Measurements from ENCODE around the gene SDR42E2.
"Not testable (repeated sequence)": the region's sequence is repeated elsewhere in the genome, so short reads cannot be mapped to it uniquely, and the experiment has no call there.

SDR42E2 gene

DNA sequence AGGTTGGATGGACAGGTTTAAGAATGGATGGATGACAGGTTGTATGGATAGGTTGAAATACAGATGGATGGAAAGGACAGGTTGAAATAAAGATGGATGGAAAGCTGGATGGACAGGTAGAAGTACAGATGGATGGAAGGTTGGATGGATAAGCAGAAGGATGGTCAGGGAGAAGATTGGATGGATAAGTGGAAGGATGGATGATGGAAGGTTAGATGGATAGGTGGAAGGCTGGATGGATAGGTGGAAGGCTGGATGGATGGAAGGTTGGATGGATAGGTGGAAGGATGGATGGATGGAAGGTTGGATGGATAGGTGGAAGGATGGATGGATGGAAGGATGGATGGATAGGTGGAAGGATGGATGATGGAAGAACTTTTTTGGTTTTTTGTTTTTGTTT lies 905 bp upstream of the SDR42E2 start:
- no peak overlapping the region for H3K4me3 ChIP-seq (ENCODE audit: low read depth, low read length)

DNA sequence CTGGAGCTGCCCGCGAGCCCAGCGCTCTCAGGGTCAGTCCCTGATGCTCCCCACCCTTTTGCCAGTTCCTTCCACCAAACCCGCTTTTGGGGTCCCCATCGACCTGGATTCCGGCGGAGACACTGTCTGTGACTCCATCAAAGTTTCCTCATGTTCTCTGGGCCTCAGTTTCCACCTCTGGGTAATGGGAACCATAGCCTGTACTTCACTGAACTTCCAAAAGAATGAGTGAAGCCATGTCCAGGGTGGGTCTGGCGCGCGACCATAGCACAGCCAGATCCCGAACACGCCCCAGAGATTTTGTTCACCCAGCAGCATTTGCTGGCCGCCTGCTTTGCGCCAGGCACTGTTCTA lies 327 bp downstream of the SDR42E2 start:
- peak overlapping the region; percentile 37 for H3K4me3 ChIP-seq (ENCODE audit: low read depth, low read length)

DNA sequence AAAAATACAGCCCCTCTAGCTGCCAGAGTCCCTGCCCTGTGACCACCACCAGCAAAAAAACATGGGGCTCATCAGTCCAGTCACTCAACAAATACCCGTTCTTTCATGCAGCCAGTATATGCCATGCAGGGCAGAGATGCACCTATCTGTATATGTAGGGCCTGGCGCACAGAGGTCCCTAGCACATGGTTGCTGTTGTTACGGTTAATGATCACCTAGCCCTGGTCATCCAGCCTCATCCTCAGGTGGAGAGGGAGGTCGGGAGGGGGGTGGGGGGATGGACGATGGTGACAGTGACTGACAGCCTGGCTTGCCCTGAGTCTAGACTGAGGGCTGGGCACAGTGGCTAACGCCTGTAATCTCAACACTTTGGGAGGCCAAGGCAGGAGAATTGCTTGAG lies 1.5 kb downstream of the SDR42E2 start:
- H3K4me3 ChIP-seq (ENCODE audit: low read depth, low read length) = no peak overlapping the region

- no peak overlapping the region for H3K4me3 ChIP-seq (ENCODE audit: low read depth, low read length)
Observed at GRCh38 chr16:22164482-22164881, 2.2 kb downstream of the SDR42E2 start.

GRCh38 chr16:22165508-22166285 lies 3.4 kb downstream of the SDR42E2 start:
- no peak overlapping the region for H3K4me3 ChIP-seq (ENCODE audit: low read depth, low read length)

DNA sequence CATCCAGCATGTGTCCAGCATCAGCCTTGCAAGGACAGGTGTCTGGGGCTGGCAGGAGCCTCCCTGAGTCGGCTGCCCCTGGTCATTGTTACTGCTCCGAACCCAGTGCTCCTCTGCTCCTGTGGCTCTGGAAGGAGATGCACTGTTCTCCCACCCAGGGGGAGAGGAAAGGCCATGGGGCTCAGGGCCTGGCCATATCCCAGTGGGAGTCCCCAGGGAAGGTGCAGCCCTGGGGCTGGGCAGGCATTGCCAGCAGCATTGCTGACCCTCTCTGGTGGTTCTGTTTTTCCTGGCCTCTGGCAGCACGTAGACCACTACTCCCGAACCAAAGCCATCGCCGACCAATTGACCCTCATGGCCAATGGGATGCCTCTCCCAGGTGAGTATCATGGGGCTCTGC lies 9.6 kb downstream of the SDR42E2 start:
- H3K4me3 ChIP-seq (ENCODE audit: low read depth, low read length) = no peak overlapping the region

DNA sequence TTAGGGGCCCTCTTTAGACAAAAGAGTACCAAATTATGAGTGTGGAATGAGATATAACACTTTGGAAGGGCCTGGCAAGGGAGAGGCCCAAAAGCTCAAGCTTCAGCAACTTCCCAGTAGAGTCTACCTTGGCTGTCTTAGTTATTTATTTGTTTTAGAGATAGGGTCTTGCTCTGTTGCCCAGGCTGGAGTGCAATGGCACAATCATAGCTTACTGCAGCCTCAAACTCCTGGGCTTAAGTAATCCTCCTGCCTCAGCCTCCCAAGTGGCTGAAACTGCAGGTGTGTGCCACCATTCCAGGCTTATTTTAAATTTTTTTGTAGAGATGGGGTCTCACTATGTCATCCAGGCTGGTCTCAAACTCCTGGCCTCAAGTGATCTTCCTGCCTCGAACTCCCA lies 10.3 kb downstream of the SDR42E2 start:
- H3K4me3 ChIP-seq (ENCODE audit: low read depth, low read length) = not testable (repeated sequence)

DNA sequence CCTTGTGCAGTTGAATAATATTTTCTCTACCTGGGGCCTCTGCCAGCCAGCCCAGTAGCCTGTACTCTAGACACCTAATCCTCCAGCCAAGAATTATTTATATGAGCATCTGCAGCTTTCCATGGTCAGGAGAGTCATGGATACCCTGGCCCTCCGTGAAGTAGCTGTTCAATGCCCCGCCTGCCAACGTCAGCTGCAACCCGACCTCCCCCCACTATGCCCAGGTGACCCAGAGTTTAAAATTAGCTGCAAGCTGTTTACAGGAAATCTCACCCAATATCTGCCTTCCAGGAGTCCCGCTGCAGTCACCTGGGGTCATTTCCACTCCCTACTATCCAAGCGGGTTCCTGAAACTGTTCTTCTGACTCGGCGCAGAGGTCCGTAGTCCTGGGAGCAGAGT lies 12.3 kb downstream of the SDR42E2 start:
- H3K4me3 ChIP-seq (ENCODE audit: low read depth, low read length) = no peak overlapping the region

DNA sequence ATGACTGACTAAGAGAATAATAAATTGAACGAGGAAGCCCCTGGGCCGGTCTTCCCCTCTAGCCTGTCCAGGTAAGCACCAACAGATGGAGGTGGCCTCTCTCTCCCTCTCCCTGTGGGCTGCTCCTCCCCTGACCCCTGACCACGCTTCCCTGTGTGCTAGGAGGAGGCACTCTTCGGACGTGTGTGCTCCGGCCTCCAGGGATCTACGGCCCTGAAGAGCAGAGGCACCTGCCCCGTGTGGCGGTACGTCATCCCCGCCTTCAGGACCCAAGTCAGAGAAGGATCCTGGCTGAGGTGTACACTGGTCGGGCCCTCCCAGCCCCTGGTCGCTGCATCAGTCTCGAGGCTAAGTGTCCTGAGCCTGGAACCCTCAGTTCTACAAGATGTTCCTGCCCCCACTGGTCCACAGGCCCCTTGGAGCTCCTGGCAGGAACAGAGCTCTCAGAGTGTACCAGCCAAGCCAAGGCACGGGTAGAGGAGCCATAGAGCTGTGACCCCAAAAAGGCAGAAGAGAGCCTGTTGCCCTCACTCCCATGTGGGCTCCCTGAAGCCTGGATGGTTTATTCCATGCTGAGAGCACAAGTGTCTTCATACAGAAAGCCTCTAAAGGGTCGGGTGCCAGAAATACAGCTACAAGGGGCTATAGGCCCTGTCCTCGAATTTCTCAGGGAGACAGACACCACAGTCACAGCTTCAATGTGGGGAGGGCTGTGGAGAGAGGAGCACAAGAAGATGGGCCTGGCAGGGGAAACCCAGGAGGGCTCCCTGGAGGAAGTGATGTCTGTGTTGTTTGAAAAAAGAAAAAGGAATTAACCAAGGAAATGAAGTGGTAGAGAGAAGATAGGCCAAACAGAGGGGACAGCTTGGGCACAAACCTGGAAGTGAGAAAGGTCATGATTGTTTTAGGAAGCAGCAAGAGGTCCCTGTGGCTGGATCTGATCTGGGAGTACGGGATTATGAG lies 15.9 kb downstream of the SDR42E2 start:
- H3K4me3 ChIP-seq (ENCODE audit: low read depth, low read length) = no peak overlapping the region

DNA sequence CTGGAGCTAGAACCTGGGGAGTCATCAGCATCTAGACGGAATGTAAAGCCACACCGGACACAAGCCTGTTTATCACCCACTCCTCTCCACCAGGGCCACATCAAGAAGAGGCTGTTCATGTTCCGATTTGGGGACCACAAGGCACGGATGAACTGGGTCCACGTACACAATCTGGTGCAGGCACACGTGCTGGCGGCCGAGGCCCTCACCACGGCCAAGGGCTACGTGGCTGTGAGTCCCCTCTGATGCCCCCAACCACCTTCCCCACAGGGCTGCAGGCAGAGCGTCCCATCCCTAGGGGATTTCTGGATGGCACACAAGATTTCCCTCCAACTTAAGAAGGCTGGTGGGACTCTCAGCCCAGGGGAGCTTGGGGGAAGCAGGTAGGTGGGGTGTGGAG lies 19.1 kb downstream of the SDR42E2 start:
- no peak overlapping the region for H3K4me3 ChIP-seq (ENCODE audit: low read depth, low read length)

DNA sequence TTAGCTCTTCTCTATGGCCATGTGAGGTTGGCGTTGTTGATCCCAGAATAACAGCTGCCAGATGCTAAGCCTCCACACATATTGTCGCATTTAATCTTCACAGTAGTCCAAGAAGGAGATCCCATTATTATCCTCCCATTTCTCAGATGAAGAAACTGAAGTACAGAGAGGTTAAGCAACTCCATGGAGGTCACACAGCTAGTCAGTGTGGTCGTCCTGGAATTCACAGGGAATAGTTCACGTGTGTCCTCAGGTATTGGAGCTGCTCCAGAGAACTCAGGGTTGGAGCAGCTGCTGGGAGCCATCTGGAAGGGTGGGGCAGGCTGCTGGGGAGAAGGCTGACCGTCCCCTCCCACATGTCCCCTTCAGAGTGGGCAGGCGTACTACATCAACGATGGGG lies 19.5 kb downstream of the SDR42E2 start:
- no peak overlapping the region for H3K4me3 ChIP-seq (ENCODE audit: low read depth, low read length)

- H3K4me3 ChIP-seq (ENCODE audit: low read depth, low read length) = no peak overlapping the region
Observed at GRCh38 chr16:22183335-22183734, 21.0 kb downstream of the SDR42E2 start.

DNA sequence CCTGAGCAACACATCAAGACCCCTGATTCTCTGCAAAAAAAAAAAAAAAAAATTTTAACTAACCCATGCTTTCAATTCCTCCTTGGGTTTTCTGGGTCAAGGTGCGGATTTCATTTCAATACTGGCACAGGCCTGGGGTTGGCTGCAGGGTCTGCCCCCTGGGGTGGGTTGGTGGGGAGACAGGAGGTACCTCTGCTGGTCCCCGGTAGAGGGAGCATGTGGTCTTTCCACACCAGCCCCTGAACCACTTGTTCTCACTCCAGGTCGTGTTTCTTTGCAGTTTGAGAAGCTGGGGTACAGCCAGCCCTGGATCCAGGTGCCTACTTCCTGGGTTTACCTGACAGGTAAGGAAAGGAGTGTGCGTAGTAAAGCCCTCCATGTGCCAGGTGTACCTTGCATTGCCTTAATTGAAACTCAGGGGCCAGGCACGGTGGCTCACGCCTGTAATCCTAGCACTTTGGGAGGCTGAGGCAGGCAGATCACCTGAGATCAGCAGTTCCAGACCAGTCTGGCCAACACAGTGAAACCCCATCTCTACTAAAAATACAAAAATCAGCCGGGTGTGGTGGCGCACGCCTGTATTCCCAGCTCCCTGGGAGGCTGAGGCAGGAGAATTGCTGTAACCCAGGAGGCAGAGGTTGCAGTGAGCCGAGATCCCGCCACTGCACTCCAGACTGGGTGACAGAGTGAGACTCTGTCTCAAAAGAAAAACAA lies 21.8 kb downstream of the SDR42E2 start:
- H3K4me3 ChIP-seq (ENCODE audit: low read depth, low read length) = no peak overlapping the region

GRCh38 chr16:22184615-22184968 lies 22.3 kb downstream of the SDR42E2 start:
- H3K4me3 ChIP-seq (ENCODE audit: low read depth, low read length) = no peak overlapping the region

DNA sequence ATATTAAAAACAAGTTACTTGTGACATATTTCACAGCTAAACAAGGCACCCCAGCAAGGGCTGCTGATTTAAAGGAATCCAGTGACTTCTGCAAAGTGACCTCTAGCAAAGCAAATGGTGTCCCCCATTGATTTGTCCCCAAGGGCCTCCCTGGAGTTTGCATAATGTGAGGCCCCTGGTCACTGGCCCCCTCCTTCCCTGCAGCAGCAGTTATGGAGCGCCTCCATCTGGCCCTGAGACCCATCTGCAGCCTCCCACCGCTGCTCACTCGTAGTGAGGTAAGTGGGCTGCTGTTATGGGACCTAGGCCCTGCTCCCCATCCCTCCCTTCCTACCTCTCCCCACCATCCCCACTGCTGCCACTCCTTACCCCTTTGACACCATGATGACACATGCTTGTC lies 24.2 kb downstream of the SDR42E2 start:
- no peak overlapping the region for H3K4me3 ChIP-seq (ENCODE audit: low read depth, low read length)

DNA sequence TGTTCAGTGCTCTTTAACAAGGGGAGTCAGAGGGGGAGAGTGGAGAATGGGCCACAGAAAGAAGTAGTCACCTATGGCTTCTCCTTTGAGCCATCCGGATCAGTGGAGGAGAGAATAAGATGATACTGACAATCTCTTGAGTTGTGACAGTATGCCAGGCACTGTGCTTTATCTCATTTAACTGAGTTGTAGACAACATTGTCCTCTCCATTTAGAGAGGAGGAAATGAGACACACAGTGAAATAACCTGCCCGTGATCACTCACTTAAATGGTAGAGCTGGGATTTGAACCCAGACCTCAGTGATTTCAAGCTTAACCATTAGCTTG lies 25.9 kb downstream of the SDR42E2 start:
- no peak overlapping the region for H3K4me3 ChIP-seq (ENCODE audit: low read depth, low read length)

GRCh38 chr16:22188595-22189442 lies 26.5 kb downstream of the SDR42E2 start:
- H3K4me3 ChIP-seq (ENCODE audit: low read depth, low read length) = no peak overlapping the region

- peak overlapping the region; percentile 71 for H3K4me3 ChIP-seq (ENCODE audit: low read depth, low read length)
Observed at GRCh38 chr16:22189473-22190080, 27.3 kb downstream of the SDR42E2 start.

GRCh38 chr16:22190081-22190775 lies 27.9 kb downstream of the SDR42E2 start:
- peak overlapping the region; percentile 71 for H3K4me3 ChIP-seq (ENCODE audit: low read depth, low read length)

All from iPS-11a (cell line).